Natural killer cell (primary cell): Measurements from ENCODE around the gene KRT15. TPM values are rescaled to one million over a fixed set of nuclear protein-coding genes. Genes with fewer than 3 reads are reported as not detected.

ENCODE experiments used
- ATAC-seq, 3 donors: fragments of 150-1000 bp in 2 of 3; fragments of 200-7000 bp in 1 of 3; cut with Tn5 transposase; 1 replicate in 1 of 3; 2 replicates in 2 of 3; pipeline ENCODE4 v1.10.0; 2021; ENCODE audit warnings: mild to moderate bottlenecking in 2 of 3, moderate library complexity in 2 of 3
- DNase-seq, 2 donors: peaks; one replicate each; pipeline versions ENCODE4 v3.0.0 to v3.0.0-alpha.2; 2013 to 2021; ENCODE audit warnings: mixed read lengths in 1 of 2
- H3K27ac ChIP-seq: one replicate; pipeline ENCODE4 v1.5.1; 2013; ENCODE audit warnings: mild to moderate bottlenecking, low read length
- H3K27me3 ChIP-seq: one replicate; pipeline ENCODE4 v1.6.1; 2013; ENCODE audit warnings: low read length; ENCODE audit not compliant: control insufficient read depth, insufficient read depth
- H3K36me3 ChIP-seq: one replicate; pipeline ENCODE4 v1.6.1; 2013; ENCODE audit warnings: low read length; ENCODE audit not compliant: control insufficient read depth, insufficient read depth
- H3K4me1 ChIP-seq: one replicate; pipeline ENCODE4 v1.6.1; 2013; ENCODE audit warnings: low read length; ENCODE audit not compliant: control insufficient read depth, insufficient read depth
- H3K4me3 ChIP-seq: one replicate; pipeline ENCODE4 v1.5.1; 2013; ENCODE audit warnings: low read length
- H3K9me3 ChIP-seq: one replicate; pipeline ENCODE4 v1.6.1; 2013; ENCODE audit warnings: low read length; ENCODE audit not compliant: control insufficient read depth, insufficient read depth
- H3K27ac Mint-ChIP-seq, 2 donors: one replicate each; pipeline ENCODE4 v1.8.0; 2022; ENCODE audit warnings: mild to moderate bottlenecking in 2 of 2, mixed read lengths in 2 of 2, moderate library complexity in 1 of 2
- H3K27me3 Mint-ChIP-seq, 2 donors: one replicate each; pipeline ENCODE4 v1.8.0; 2022; ENCODE audit warnings: low read depth in 2 of 2, mixed read lengths in 2 of 2
- H3K36me3 Mint-ChIP-seq: one replicate; pipeline ENCODE4 v1.8.0; 2022; ENCODE audit warnings: mixed read lengths
- H3K4me1 Mint-ChIP-seq, 2 donors: one replicate each; pipeline ENCODE4 v1.8.0; 2022; ENCODE audit warnings: mixed read lengths in 2 of 2
- H3K4me3 Mint-ChIP-seq: one replicate; pipeline ENCODE4 v1.8.0; 2022; ENCODE audit warnings: mild to moderate bottlenecking, moderate library complexity, mixed read lengths
- H3K9me3 Mint-ChIP-seq, 2 donors: one replicate each; pipeline ENCODE4 v1.8.0; 2022; ENCODE audit warnings: mixed read lengths in 2 of 2
- WGBS: methylation state at CpG from one replicate; pipeline ENCODE4 v1.1.7; 2013; ENCODE audit warnings: missing lambda C conversion rate; ENCODE audit not compliant: insufficient coverage; 5-methylcytosine and 5-hydroxymethylcytosine counted together
- intact Hi-C: fragments of 100-400 bp; cut with micrococcal nuclease; formaldehyde crosslinking; loops from one replicate; pipeline ENCODE4 v1.14.2; 2022
- total RNA-seq, 4 donors: library from RNA; stranded (reverse); fragments of 120-200 nt in 1 of 4; gene quantifications; one replicate each; pipeline versions ENCODE4 v1.2.3 to v1.2.4, GENCODE V29; 2013 to 2022
- TF ChIP-seq, protein P1 (sequence below): fragments of 200-600 bp; IDR thresholded peaks from one replicate; pipeline ENCODE4 v1.8.0; 2022; ENCODE audit warnings: antibody characterized with exemption

Gene KRT15
- total RNA-seq, 3 donors from 2014 or later (not counting 1 experiment from before 2014, with no cell fraction given): not detected

DNA sequence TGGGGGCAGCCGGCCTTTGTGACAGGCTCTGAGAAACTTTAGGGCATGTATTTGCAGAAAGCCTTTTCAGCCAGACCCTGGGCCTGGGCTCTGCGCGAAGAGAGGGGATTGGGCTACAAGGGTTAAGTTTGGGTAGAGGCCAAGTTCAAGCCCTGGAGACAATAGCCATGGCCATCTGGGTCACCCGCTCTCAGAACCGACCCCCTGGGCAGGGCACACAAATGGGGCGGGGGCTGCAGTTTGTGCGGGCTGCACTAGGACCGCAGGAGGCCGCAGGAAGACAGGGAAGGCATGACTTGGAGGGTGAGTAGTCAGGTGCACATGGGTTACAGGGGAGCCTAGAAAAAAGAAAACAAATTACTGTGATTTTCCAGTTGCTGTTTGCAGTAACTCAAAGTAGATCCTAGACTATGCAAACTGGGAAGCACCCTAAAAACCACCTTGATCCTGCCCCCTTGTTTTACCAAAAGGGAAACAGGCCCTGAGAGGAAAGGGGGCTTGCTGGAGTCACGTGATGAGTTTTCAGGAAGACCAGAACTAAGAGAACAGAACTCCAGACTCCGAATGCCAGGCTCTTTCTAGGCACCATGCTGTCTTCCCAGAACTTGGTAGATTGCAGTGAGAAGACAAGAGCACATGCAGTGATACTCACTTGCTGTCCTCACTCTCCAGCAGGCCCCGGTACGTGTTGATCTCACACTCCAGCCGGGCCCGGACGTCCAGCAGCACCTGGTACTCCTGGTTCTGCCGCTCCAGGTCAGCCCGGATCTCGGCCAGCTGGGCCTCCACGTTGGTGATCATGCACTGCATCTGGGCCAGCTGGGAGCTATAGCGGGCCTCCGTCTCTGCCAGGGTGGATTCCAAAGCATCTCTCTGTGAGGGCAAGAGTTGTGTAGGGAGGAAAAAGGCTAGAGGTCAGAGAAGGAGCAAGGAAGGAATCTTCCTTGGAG is 41.5 kb downstream of the KRT15 start:
- Mint-ChIP-seq H3K4me1 (no peaks in the 10 kb centered on the region), H3K4me3 (no peak overlapping the region), H3K27ac (no peak overlapping the region), H3K9me3 (no peaks in the 10 kb centered on the region), H3K36me3 (no peaks in the 10 kb centered on the region), H3K27me3 (peaks cover 0 to under 1% of the 10 kb centered on the region in 2 donors)
- no peak overlapping the region for H3K27ac ChIP-seq
- WGBS: 89% methylated on average over 22 of the region's 22 CpGs
- H3K4me3 ChIP-seq: no peak overlapping the region
- H3K27me3 ChIP-seq: peaks cover 2% of the 10 kb centered on the region
- DNase-seq (no peak), ATAC-seq (no peak)
- no peaks in the 10 kb centered on the region for H3K9me3 ChIP-seq
- H3K4me1 ChIP-seq: no peaks in the 10 kb centered on the region
- no peaks in the 10 kb centered on the region for H3K36me3 ChIP-seq
- intact Hi-C loops: no loop called here
- TF ChIP-seq, protein P1, sequence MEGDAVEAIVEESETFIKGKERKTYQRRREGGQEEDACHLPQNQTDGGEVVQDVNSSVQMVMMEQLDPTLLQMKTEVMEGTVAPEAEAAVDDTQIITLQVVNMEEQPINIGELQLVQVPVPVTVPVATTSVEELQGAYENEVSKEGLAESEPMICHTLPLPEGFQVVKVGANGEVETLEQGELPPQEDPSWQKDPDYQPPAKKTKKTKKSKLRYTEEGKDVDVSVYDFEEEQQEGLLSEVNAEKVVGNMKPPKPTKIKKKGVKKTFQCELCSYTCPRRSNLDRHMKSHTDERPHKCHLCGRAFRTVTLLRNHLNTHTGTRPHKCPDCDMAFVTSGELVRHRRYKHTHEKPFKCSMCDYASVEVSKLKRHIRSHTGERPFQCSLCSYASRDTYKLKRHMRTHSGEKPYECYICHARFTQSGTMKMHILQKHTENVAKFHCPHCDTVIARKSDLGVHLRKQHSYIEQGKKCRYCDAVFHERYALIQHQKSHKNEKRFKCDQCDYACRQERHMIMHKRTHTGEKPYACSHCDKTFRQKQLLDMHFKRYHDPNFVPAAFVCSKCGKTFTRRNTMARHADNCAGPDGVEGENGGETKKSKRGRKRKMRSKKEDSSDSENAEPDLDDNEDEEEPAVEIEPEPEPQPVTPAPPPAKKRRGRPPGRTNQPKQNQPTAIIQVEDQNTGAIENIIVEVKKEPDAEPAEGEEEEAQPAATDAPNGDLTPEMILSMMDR: no peak

DNA sequence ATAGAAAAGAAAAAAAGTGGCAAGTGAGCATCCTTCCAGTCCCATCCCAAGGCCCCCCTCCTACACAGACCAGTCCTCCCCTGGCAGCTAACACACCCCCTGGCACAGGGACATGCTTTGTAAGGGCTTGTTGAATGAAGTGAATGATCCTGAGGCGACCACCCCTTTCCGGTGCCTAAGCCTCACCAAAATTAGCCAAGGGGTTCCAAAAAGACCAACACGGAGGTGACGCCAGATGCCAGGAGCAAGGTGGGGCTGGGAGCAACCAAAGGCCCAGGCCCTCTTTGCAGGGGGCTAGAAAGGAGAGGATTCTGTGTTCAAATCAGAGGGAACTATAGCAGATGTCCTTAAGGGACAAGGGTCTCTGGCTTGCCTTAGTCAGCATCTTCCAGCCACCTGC is 43.3 kb downstream of the KRT15 start:
- Histone ChIP-seq H3K4me3 (no peak overlapping the region), H3K36me3 (no peaks in the 10 kb centered on the region), H3K4me1 (no peaks in the 10 kb centered on the region), H3K9me3 (no peaks in the 10 kb centered on the region), H3K27me3 (peaks cover 2% of the 10 kb centered on the region), H3K27ac (no peak overlapping the region)
- Mint-ChIP-seq H3K9me3 (no peaks in the 10 kb centered on the region), H3K27ac (no peak overlapping the region), H3K4me1 (no peaks in the 10 kb centered on the region), H3K36me3 (no peaks in the 10 kb centered on the region), H3K27me3 (peaks cover 4 to 8% of the 10 kb centered on the region in 2 donors), H3K4me3 (no peak overlapping the region)
- DNase-seq: no peak
- TF ChIP-seq, protein P1: no peak
- intact Hi-C loops: no loop called here
- 91% methylated on average over 4 of the region's 4 CpGs for WGBS
- no peak for ATAC-seq

DNA sequence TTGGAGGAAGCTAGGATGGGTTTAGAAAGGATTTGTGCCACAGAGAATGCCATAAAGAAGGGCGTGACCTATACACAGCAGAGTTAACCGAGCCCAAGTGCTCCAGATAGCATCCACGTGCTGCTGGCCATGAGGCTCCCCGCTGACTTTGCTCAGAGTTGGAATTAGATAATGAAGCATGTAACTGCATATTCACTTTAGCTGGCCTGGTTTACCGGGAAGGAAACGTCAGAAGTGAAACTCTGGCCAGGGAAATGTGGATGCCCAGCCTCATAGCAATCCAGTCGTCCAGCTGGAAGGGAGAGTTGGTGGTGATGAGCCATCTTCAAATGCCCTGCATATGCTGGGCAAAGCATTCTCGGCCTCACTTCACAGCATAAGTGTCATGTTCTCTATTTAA is 43.8 kb downstream of the KRT15 start:
- no peaks in the 10 kb centered on the region for H3K36me3 Mint-ChIP-seq
- H3K4me3 Mint-ChIP-seq: no peak overlapping the region
- no peak overlapping the region for H3K27ac ChIP-seq
- peaks cover 2% of the 10 kb centered on the region for H3K27me3 ChIP-seq
- H3K27ac Mint-ChIP-seq: no peak overlapping the region
- ATAC-seq (no peak), DNase-seq (no peak)
- H3K27me3 Mint-ChIP-seq: peaks cover 6 to 9% of the 10 kb centered on the region in 2 donors
- no peaks in the 10 kb centered on the region for H3K4me1 ChIP-seq
- intact Hi-C loops: no loop called here
- H3K4me1 Mint-ChIP-seq: no peaks in the 10 kb centered on the region
- TF ChIP-seq, protein P1: no peak
- no peaks in the 10 kb centered on the region for H3K9me3 Mint-ChIP-seq
- no peak overlapping the region for H3K4me3 ChIP-seq
- H3K9me3 ChIP-seq: no peaks in the 10 kb centered on the region
- H3K36me3 ChIP-seq: no peaks in the 10 kb centered on the region
- 85% methylated on average over 7 of the region's 8 CpGs for WGBS
